ENCODE data around the gene ZNF579.
"Not testable (repeated sequence)": the region's sequence is repeated elsewhere in the genome, so short reads cannot be mapped to it uniquely, and the experiment has no call there.

Gene ZNF579

GRCh38 chr19:55539090-55539984 lies 41.3 kb downstream of the ZNF579 start:
- no peak for DNase-seq (ENCODE audit: low read depth)

- no peak for DNase-seq (ENCODE audit: low read depth)
These were observed 42.5 kb downstream of the ZNF579 start for GRCh38 chr19:55538132-55538531.

GRCh38 chr19:55537741-55538111 lies 42.9 kb downstream of the ZNF579 start:
- DNase-seq (ENCODE audit: low read depth) = peak; percentile 42

- DNase-seq (ENCODE audit: low read depth) = no peak
These were observed 43.5 kb downstream of the ZNF579 start, which contains the start of gene SBK2 for GRCh38 chr19:55536951-55537740. Gene SBK2 (minus strand): TSS chr19:55537133. CDS start chr19:55536294, 839 bp downstream.

- no peak for DNase-seq (ENCODE audit: low read depth)
These were observed 44.3 kb downstream of the ZNF579 start for GRCh38 chr19:55536366-55536765.

GRCh38 chr19:55535965-55536350 lies 44.7 kb downstream of the ZNF579 start:
- DNase-seq (ENCODE audit: low read depth) = no peak

- no peak for DNase-seq (ENCODE audit: low read depth)
These were observed 45.3 kb downstream of the ZNF579 start for GRCh38 chr19:55535173-55535964.

- DNase-seq (ENCODE audit: low read depth) = not testable (repeated sequence)
These were observed 46.4 kb downstream of the ZNF579 start for GRCh38 chr19:55534280-55534679.

- DNase-seq (ENCODE audit: low read depth) = no peak
These were observed 49.7 kb downstream of the ZNF579 start for GRCh38 chr19:55530996-55531395.

- DNase-seq (ENCODE audit: low read depth) = no peak
These were observed 50.9 kb downstream of the ZNF579 start for GRCh38 chr19:55529636-55530234.

- peak; percentile 44 for DNase-seq (ENCODE audit: low read depth)
These were observed 52.4 kb downstream of the ZNF579 start for GRCh38 chr19:55528030-55528803.

DNA sequence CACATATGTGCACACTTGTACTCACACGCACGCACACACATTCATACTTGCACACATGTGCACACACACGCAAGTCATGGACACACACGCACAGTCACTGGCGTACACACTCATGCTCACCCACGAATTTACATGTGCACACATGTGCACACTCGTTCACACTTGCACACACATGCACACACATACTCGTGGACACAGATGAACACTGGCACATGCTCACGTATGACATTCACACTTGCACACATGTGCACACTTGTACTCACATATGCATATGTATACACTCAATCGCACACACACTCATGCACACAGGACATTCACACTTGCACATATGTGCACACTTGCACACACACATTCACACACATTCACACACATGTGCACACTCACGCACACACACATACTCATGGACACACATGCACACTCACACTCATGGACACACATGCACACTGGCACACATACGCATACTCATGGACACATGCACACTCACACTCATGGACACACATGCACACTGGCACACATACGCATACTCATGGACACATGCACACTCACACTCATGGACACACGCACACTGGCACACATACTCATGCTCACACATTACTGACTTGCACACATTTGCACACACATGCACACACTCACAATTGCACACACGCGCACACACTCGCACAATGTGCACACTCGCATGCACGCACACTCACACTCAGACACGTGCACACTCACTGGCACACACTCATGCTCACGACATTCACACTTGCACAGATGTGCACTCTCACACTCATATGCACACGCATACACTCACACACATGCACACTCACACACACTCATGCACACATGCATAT lies 53.2 kb downstream of the ZNF579 start:
- no peak for DNase-seq (ENCODE audit: low read depth)

Data from EH (cell line).